ENCODE measurements around the gene C20orf144.

DNA sequence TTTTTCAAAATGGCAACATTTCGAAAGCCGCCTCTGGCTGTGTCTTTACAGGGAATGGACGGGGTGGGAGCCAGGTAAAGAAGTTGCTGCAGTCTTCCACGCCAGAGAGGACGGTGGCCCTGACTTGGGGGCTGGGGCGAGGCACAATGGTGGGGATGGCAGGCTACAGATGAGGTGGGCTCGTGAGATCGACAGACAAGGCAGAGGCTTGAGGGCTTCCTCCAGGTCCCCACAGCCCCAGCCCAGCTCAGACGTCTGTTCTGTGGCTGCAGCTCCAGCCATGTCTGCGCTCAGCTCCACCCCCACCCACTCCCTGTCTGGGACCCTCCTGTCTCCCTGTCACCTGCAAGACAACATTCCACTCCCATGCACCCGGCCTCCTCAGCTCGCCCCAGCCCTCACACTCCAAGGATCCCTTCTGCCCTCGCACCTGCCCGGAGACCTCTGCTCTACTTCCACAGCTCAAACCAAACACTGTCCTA lies 7.4 kb upstream of the C20orf144 start:
- TF ChIP-seq, protein P1, sequence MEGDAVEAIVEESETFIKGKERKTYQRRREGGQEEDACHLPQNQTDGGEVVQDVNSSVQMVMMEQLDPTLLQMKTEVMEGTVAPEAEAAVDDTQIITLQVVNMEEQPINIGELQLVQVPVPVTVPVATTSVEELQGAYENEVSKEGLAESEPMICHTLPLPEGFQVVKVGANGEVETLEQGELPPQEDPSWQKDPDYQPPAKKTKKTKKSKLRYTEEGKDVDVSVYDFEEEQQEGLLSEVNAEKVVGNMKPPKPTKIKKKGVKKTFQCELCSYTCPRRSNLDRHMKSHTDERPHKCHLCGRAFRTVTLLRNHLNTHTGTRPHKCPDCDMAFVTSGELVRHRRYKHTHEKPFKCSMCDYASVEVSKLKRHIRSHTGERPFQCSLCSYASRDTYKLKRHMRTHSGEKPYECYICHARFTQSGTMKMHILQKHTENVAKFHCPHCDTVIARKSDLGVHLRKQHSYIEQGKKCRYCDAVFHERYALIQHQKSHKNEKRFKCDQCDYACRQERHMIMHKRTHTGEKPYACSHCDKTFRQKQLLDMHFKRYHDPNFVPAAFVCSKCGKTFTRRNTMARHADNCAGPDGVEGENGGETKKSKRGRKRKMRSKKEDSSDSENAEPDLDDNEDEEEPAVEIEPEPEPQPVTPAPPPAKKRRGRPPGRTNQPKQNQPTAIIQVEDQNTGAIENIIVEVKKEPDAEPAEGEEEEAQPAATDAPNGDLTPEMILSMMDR (IDR thresholded peaks at IDR 0.05), result no peak
- TF ChIP-seq POLR2A (IDR thresholded peaks at IDR 0.05), result no peak

Data from body of pancreas (tissue), 4 donors.